HepG2 (cell line): ENCODE data around the gene TMEM95. TPM values are rescaled to one million over a fixed set of nuclear protein-coding genes. Genes with fewer than 3 reads are reported as not detected.

Experiments
- BRCA1 ChIP-seq: sonication (generic); formaldehyde crosslinking; IDR thresholded peaks from 2 replicates; pipeline ENCODE4 v1.4.0; 2020; ENCODE audit warnings: missing genetic modification reagents
- EEA1 ChIP-seq: sonication (generic); formaldehyde crosslinking; IDR thresholded peaks from 2 replicates; pipeline ENCODE4 v1.5.1; 2020; ENCODE audit warnings: mild to moderate bottlenecking, missing genetic modification reagents, borderline replicate concordance
- FOXA3 ChIP-seq: IDR thresholded peaks from 2 replicates; pipeline ENCODE4 v1.6.1; 2016; ENCODE audit warnings: missing genetic modification reagents, missing compliant biosample characterization
- FOXP1 ChIP-seq, 2 experiments: fragments of 450-650 bp in 1 of 2; IDR thresholded peaks; 2 replicates each; pipeline ENCODE4 v1.6.1; 2017 to 2018; ENCODE audit warnings: antibody characterized with exemption in 1 of 2
- HDAC1 ChIP-seq: sonication (generic); formaldehyde crosslinking; IDR thresholded peaks from 2 replicates; pipeline ENCODE4 v1.5.1; 2020; ENCODE audit warnings: mild to moderate bottlenecking, missing genetic modification reagents
- MTF2 ChIP-seq: sonication (generic); formaldehyde crosslinking; IDR thresholded peaks from 2 replicates; pipeline ENCODE4 v1.5.0; 2020; ENCODE audit warnings: missing genetic modification reagents, borderline replicate concordance
- MZF1 ChIP-seq: sonication (generic); formaldehyde crosslinking; IDR thresholded peaks from 2 replicates; pipeline ENCODE4 v1.8.1; 2023; ENCODE audit warnings: mild to moderate bottlenecking, missing genetic modification reagents, borderline replicate concordance
- ONECUT2 ChIP-seq: sonication (generic); formaldehyde crosslinking; IDR thresholded peaks from 2 replicates; pipeline ENCODE4 v1.4.0; 2020; ENCODE audit warnings: missing genetic modification reagents
- ZNF468 ChIP-seq: sonication (generic); formaldehyde crosslinking; IDR thresholded peaks from 2 replicates; pipeline ENCODE4 v1.8.0; 2022; ENCODE audit warnings: mild to moderate bottlenecking, moderate library complexity, missing genetic modification reagents
- ZNF530 ChIP-seq: sonication (generic); formaldehyde crosslinking; IDR thresholded peaks from 2 replicates; pipeline ENCODE4 v1.5.0; 2020; ENCODE audit warnings: low read depth, mild to moderate bottlenecking, missing genetic modification reagents
- ZNF772 ChIP-seq: sonication (generic); formaldehyde crosslinking; IDR thresholded peaks from 2 replicates; pipeline ENCODE4 v1.5.0; 2020; ENCODE audit warnings: mild to moderate bottlenecking, missing genetic modification reagents
- ZSCAN31 ChIP-seq: sonication (generic); formaldehyde crosslinking; IDR thresholded peaks from 2 replicates; pipeline ENCODE4 v1.5.0; 2020; ENCODE audit warnings: low read depth, mild to moderate bottlenecking, missing genetic modification reagents
- polyA plus RNA-seq, 8 experiments: library from polyadenylated mRNA; depleted of rRNA in 3 of 8; stranded (reverse) in 7 of 8; unstranded in 1 of 8; fragments of >200 nt; fragmentation: Illumina TruSeq in 4 of 8; extraction: Trizol in 4 of 8; gene quantifications; 2 replicates each; pipeline versions ENCODE4 v1.2.1 to v1.2.3, GENCODE V29; 2011 to 2016; ENCODE audit warnings: low read depth in 4 of 8, missing spikeins in 1 of 8, mixed read lengths in 1 of 8; ENCODE audit not compliant: insufficient read depth in 1 of 8
- total RNA-seq, 5 experiments: library from RNA; depleted of rRNA; stranded (reverse); fragments of >200 nt; fragmentation: Illumina TruSeq; extraction: Trizol; gene quantifications; 2 replicates each; pipeline ENCODE4 v1.2.3, GENCODE V29; 2016; ENCODE audit warnings: low read depth in 1 of 5
- TF ChIP-seq, protein P1 (sequence below): sonication (generic); formaldehyde crosslinking; IDR thresholded peaks from 2 replicates; pipeline ENCODE4; 2020; ENCODE audit warnings: missing genetic modification reagents, mild to moderate bottlenecking, borderline replicate concordance
- TF ChIP-seq, protein P2 (sequence below): sonication (generic); formaldehyde crosslinking; IDR thresholded peaks from 2 replicates; pipeline ENCODE4 v1.5.0; 2020; ENCODE audit warnings: missing genetic modification reagents
- TF ChIP-seq, protein P3 (sequence below): sonication (generic); formaldehyde crosslinking; IDR thresholded peaks from 2 replicates; pipeline ENCODE4 v1.4.0; 2020; ENCODE audit warnings: missing genetic modification reagents

The TMEM95 gene
- total and polyA plus RNA-seq, 2 of the 13 experiments (the other 11 are each of a cell fraction or from before 2014, with no cell fraction given), result not detected

DNA sequence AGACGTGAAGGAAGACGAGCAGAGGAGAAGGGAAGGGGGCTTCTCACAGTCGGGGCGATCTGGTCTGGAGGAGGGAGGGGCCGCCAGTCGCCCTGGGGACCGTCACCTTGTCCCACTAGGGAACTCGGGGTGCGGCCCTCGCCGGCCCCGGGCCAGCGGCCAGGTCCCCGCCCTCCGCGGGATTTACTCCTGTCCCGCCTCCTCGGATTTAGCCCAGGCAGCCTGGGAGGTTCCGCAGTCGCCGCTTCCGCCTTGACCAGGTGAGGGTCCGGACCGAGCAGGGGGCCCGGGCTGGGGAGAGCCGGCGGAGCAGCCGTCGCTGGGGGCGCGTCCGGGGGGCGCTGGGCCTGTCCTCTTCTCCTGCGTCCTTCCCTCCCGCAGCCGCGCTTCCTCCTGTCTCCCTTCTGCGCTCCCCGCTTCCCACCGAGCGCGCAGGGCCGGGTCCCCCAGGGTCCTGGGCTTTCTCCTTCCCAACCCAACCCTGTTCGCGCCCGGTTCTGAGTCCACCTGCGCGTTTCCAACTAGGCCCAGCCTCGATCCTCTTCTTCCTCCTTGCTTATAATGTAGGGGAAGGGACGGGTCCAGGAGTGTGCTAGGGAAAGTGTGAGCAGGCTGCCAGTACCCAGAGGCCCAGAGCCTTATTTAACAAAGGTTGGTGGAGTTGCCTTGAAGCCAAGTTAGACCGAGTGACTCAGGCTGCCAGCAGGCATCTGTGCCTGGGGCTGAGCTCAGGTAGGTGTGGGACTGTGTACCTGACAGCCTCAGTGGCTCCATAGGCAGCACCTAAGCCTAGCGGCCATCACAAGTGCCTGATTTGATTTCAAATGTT is 26.1 kb downstream of the TMEM95 start, which contains the start of gene TNK1 (continued):
- TF ChIP-seq ZSCAN31 (CRISPR knock-in tag) (no peak), BRCA1 (CRISPR knock-in tag) (0 out of 2 replicates have a peak, but pooled peaks have one; percentile 41), MTF2 (CRISPR knock-in tag) (0 out of 2 replicates have a peak, but pooled peaks have one; percentile 50), FOXA3 (no peak), ZNF468 (CRISPR knock-in tag) (no peak), FOXP1 (IDR thresholded peaks at IDR 0.05) (no peak), FOXP1 (CRISPR knock-in tag; IDR thresholded peaks at IDR 0.05) (no peak), HDAC1 (peak; percentile 50; the same call in 1 of the 2 replicates), ZNF772 (CRISPR knock-in tag) (no peak), ZNF530 (CRISPR knock-in tag) (0 out of 2 replicates have a peak, but pooled peaks have one; percentile 39), ONECUT2 (CRISPR knock-in tag) (no peak), EEA1 (no peak), MZF1 (CRISPR knock-in tag) (no peak)
- TF ChIP-seq, protein P1, sequence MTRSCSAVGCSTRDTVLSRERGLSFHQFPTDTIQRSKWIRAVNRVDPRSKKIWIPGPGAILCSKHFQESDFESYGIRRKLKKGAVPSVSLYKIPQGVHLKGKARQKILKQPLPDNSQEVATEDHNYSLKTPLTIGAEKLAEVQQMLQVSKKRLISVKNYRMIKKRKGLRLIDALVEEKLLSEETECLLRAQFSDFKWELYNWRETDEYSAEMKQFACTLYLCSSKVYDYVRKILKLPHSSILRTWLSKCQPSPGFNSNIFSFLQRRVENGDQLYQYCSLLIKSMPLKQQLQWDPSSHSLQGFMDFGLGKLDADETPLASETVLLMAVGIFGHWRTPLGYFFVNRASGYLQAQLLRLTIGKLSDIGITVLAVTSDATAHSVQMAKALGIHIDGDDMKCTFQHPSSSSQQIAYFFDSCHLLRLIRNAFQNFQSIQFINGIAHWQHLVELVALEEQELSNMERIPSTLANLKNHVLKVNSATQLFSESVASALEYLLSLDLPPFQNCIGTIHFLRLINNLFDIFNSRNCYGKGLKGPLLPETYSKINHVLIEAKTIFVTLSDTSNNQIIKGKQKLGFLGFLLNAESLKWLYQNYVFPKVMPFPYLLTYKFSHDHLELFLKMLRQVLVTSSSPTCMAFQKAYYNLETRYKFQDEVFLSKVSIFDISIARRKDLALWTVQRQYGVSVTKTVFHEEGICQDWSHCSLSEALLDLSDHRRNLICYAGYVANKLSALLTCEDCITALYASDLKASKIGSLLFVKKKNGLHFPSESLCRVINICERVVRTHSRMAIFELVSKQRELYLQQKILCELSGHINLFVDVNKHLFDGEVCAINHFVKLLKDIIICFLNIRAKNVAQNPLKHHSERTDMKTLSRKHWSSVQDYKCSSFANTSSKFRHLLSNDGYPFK (CRISPR knock-in tag), result no peak
- TF ChIP-seq, protein P2, sequence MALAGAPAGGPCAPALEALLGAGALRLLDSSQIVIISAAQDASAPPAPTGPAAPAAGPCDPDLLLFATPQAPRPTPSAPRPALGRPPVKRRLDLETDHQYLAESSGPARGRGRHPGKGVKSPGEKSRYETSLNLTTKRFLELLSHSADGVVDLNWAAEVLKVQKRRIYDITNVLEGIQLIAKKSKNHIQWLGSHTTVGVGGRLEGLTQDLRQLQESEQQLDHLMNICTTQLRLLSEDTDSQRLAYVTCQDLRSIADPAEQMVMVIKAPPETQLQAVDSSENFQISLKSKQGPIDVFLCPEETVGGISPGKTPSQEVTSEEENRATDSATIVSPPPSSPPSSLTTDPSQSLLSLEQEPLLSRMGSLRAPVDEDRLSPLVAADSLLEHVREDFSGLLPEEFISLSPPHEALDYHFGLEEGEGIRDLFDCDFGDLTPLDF (CRISPR knock-in tag), result no peak
- TF ChIP-seq, protein P3, sequence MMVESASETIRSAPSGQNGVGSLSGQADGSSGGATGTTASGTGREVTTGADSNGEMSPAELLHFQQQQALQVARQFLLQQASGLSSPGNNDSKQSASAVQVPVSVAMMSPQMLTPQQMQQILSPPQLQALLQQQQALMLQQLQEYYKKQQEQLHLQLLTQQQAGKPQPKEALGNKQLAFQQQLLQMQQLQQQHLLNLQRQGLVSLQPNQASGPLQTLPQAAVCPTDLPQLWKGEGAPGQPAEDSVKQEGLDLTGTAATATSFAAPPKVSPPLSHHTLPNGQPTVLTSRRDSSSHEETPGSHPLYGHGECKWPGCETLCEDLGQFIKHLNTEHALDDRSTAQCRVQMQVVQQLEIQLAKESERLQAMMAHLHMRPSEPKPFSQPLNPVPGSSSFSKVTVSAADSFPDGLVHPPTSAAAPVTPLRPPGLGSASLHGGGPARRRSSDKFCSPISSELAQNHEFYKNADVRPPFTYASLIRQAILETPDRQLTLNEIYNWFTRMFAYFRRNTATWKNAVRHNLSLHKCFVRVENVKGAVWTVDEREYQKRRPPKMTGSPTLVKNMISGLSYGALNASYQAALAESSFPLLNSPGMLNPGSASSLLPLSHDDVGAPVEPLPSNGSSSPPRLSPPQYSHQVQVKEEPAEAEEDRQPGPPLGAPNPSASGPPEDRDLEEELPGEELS (CRISPR knock-in tag), result peak; percentile 24; the same call in 1 of the 2 replicates
